Renal cortical epithelial cell (primary cell): Measurements from ENCODE around the gene DUSP18. TPM values are rescaled to one million over a fixed set of nuclear protein-coding genes. Genes with fewer than 3 reads are reported as not detected.
A peak's percentile ranks its signal among the peaks of the same experiment; 100 is the strongest.
"Not testable (repeated sequence)": the region's sequence is repeated elsewhere in the genome, so short reads cannot be mapped to it uniquely, and the experiment has no call there.

ENCODE experiments used
- DNase-seq: peaks from one replicate; pipeline ENCODE4 v3.0.0-alpha.2; 2011; ENCODE audit warnings: low read depth
- total RNA-seq: library from RNA; depleted of rRNA; stranded (reverse); fragments of >200 nt; gene quantifications from 2 replicates; pipeline ENCODE4 v1.2.3, GENCODE V29; 2014

The DUSP18 gene
- total RNA-seq, 1 donor from 2014 or later: 19.5 TPM

DNA sequence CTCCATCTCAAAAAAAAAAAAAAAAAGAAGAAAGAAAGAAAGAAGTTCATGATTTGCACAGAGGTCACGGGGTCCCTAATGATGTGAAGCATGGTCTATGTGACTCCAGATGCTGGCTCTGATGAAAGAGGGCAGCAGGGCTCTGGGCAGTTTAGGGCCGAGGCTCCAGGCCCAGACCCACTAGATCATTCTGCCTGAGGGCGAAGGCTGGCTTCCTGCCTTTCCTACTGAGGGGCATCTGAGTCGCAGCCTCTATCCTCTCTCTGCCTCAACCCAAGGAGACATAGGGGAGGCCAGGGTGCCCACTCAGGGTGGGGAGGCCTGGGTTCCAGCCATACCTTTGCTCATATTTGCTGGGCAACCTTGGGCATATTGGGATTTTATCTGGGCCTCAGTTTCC lies 27.3 kb downstream of the DUSP18 start:
- DNase-seq: no peak

GRCh38 chr22:30637701-30638114 lies 30.0 kb downstream of the DUSP18 start:
- no peak for DNase-seq

GRCh38 chr22:30636226-30637077 lies 31.2 kb downstream of the DUSP18 start:
- no peak for DNase-seq

DNA sequence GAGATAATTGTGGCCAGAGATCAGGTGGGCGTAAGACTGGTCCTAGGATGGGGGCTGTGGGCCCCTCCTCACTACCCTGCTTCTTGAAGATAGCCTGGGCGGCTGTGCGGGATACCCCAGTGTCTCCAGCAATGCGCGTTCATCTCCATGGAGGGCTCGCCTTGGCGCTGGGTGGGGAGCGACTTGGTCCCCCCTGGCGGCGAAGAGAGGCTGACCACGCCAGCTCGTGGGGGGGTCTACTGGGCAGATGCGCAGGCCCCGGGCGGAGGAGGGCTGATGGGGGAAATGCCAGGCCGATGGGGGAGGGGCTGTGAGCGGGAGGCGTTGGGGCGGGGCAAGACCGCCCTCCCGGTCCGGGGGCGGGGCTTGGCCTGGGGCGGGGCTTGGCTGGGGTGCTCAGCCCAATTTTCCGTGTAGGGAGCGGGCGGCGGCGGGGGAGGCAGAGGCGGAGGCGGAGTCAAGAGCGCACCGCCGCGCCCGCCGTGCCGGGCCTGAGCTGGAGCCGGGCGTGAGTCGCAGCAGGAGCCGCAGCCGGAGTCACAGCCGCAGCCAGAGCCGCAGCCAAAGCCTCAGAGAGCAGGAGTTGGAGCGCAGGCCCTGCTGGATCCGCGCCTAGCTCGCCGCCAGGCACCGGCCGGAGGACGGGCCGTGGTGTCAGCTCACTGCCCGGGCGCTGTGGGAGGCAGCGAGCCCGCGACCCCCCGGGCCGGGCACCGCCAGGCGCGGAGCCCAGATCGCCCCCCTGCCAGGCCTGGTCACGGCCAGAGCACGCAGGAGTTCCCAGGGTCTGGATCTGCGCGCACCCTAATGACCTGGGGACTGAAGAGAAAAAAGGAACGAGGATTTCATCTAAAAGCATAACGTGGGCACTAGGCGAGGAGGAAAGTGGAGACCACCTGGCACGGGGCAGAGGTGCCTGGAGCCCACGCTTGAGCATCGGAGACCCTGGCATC lies 32.1 kb downstream of the DUSP18 start, which contains the start of gene SLC35E4:
Gene SLC35E4, plus strand, starts transcription at position 509 of the 953 bp plus-strand sequence. CDS start 670 bp downstream, outside the sequence.
- DNase-seq: peak; percentile 40

GRCh38 chr22:30634471-30635233 lies 33.0 kb downstream of the DUSP18 start:
- peak; percentile 85 for DNase-seq

GRCh38 chr22:30631469-30631868 lies 36.2 kb downstream of the DUSP18 start:
- DNase-seq: not testable (repeated sequence)

- DNase-seq: no peak
Observed at GRCh38 chr22:30628491-30628890, 39.2 kb downstream of the DUSP18 start.

- DNase-seq: no peak
Observed at GRCh38 chr22:30627471-30627870, 40.2 kb downstream of the DUSP18 start.

GRCh38 chr22:30626413-30626812 lies 41.3 kb downstream of the DUSP18 start:
- DNase-seq: no peak

DNA sequence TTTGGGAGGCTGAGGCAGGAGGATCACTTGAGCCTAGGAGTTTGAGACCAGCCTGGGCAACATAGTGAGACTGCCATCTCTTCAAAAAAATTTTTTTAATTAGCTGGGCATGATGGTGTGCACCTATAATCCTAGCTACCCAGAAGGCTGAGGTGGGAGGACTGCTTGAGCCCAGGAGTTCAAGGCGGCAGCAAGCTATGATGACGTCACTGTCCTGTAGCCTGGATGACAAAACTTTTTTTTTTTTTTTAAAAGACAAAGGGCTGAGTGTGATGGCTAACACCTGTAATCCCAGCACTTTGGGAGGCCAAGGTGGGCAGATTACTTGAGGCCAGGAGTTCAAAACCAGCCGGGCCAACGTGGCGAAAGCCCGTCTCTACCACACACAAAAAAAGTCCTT lies 47.8 kb downstream of the DUSP18 start:
- not testable (repeated sequence) for DNase-seq

- DNase-seq: no peak
Observed at GRCh38 chr22:30617819-30618218, 49.9 kb downstream of the DUSP18 start.

- DNase-seq: no peak
Observed at GRCh38 chr22:30615543-30615954, 52.1 kb downstream of the DUSP18 start.

DNA sequence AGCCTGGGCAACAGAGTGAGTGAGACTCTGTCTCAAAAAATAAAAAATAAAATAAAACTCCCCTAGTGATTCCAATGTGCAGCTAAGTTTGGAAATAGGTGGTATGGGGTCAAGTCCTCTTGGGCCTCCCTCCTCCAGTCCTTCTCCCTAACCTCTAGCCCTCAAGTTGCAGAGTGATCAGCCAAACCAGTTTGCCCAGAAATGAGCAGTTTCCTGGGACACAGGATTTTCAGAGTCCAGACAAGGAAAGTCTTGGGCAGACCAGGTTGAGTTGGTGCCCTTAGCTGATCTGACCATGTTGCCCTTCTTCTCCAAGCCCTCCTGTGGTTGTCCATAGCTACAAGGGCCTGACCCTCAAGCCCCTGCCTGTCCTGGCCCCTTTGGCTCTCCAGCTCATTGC lies 52.8 kb downstream of the DUSP18 start:
- no peak for DNase-seq

DNA sequence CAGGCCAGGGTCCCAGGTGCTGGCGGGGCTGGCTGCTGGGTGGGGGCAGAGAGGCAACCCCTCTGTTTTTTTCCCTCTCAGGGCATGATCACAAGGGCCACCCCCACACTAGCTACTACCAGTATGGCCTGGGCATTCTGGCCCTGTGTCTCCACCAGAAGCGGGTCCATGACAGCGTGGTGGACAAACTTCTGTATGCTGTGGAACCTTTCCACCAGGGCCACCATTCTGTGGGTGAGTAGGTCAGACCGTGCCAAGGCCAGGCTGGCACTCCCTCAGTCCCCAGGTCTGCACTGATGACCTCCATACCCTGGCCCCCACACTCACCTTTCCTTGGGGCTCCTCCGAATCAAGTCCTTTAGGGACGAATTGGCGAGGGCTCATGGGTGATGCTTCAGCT lies 53.4 kb downstream of the DUSP18 start:
- DNase-seq: no peak

GRCh38 chr22:30612789-30613188 lies 54.9 kb downstream of the DUSP18 start:
- no peak for DNase-seq

Other genes with a start within 250 kb of the DUSP18 start
- gene MTFP1, start 242.1 kb downstream of the DUSP18 start, total RNA-seq: 26.5 and 45.3 TPM in 2 replicates
- not detected in 2 replicates for gene SEC14L3, start 195.9 kb downstream of the DUSP18 start, total RNA-seq
- gene SEC14L4, start 162.2 kb downstream of the DUSP18 start, total RNA-seq: 1.2 TPM in 1 of 2 replicates, not detected in the other
- 20.3 and 37.3 TPM in 2 replicates for gene SEC14L6, start 121.1 kb downstream of the DUSP18 start, total RNA-seq
- gene GAL3ST1, start 93.2 kb downstream of the DUSP18 start, total RNA-seq: 2.6 and 6.4 TPM in 2 replicates
- 77.6 and 84.0 TPM in 2 replicates for gene PES1, start 76.0 kb downstream of the DUSP18 start, total RNA-seq
- gene TCN2, start 60.7 kb downstream of the DUSP18 start, total RNA-seq: 9.2 and 26.0 TPM in 2 replicates
- 7.8 and 7.9 TPM in 2 replicates for gene SLC35E4, start 32.1 kb downstream of the DUSP18 start, total RNA-seq
- gene OSBP2, start 27.0 kb upstream of the DUSP18 start, total RNA-seq: 1.4 and 1.5 TPM in 2 replicates